GM23338 (cell line): ENCODE measurements around the gene CARMIL1.

ENCODE experiments used
- CREB1 ChIP-seq: fragments of 250-450 bp; sonication (Bioruptor Pico); IDR thresholded peaks from 2 replicates; pipeline ENCODE4 v1.5.0; 2020; ENCODE audit warnings: low read depth, mild to moderate bottlenecking, moderate library complexity
- ETS1 ChIP-seq: IDR thresholded peaks from 2 replicates; pipeline ENCODE4 v1.6.1; 2016; ENCODE audit warnings: antibody characterized with exemption
- EZH2 ChIP-seq: fragments of 200-600 bp; sonication (generic); IDR thresholded peaks from one replicate; pipeline ENCODE4 v1.8.0; 2017; ENCODE audit warnings: antibody characterized with exemption, mild to moderate bottlenecking, low read depth; ENCODE audit not compliant: unreplicated experiment
- EZH2phosphoT487 ChIP-seq: fragments of 200-600 bp; sonication (generic); IDR thresholded peaks from one replicate; pipeline ENCODE4 v1.8.1; 2018; ENCODE audit warnings: antibody characterized with exemption; ENCODE audit not compliant: unreplicated experiment
- JUNB ChIP-seq: IDR thresholded peaks from one replicate; pipeline ENCODE4 v1.6.1; 2016; ENCODE audit warnings: antibody characterized with exemption; ENCODE audit not compliant: unreplicated experiment
- POLR2AphosphoS5 ChIP-seq: IDR thresholded peaks from 2 replicates; pipeline ENCODE4 v1.6.1; 2016; ENCODE audit warnings: antibody characterized with exemption, low read depth
- REST ChIP-seq: IDR thresholded peaks from one replicate; pipeline ENCODE4 v1.6.1; 2018; ENCODE audit warnings: antibody characterized with exemption; ENCODE audit not compliant: unreplicated experiment
- STAT1 ChIP-seq: IDR thresholded peaks from one replicate; pipeline ENCODE4 v1.6.1; 2016; ENCODE audit warnings: antibody characterized with exemption; ENCODE audit not compliant: unreplicated experiment
- ZNF114 ChIP-seq: fragments of 250-450 bp; sonication (Bioruptor Pico); IDR thresholded peaks from 2 replicates; pipeline ENCODE4 v1.5.0; 2020; ENCODE audit warnings: mild to moderate bottlenecking, moderate library complexity
- TF ChIP-seq, protein P1 (sequence below), 2 experiments: fragments of 200-600 bp in 1 of 2; sonication (generic) in 1 of 2; conservative IDR thresholded peaks; 2 replicates each; pipeline versions ENCODE4 v1.5.1 to v1.6.1; 2016 to 2017; ENCODE audit warnings: antibody characterized with exemption in 2 of 2, low read depth in 2 of 2, mild to moderate bottlenecking in 2 of 2, moderate library complexity in 1 of 2

- TF ChIP-seq EZH2 (no peak), EZH2phosphoT487 (no peak), JUNB (no peak), REST (no peak), POLR2AphosphoS5 (no peak), CREB1 (no peak), STAT1 (no peak), ZNF114 (CRISPR knock-in tag) (no peak), ETS1 (no peak)
- TF ChIP-seq, protein P1, sequence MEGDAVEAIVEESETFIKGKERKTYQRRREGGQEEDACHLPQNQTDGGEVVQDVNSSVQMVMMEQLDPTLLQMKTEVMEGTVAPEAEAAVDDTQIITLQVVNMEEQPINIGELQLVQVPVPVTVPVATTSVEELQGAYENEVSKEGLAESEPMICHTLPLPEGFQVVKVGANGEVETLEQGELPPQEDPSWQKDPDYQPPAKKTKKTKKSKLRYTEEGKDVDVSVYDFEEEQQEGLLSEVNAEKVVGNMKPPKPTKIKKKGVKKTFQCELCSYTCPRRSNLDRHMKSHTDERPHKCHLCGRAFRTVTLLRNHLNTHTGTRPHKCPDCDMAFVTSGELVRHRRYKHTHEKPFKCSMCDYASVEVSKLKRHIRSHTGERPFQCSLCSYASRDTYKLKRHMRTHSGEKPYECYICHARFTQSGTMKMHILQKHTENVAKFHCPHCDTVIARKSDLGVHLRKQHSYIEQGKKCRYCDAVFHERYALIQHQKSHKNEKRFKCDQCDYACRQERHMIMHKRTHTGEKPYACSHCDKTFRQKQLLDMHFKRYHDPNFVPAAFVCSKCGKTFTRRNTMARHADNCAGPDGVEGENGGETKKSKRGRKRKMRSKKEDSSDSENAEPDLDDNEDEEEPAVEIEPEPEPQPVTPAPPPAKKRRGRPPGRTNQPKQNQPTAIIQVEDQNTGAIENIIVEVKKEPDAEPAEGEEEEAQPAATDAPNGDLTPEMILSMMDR (conservative IDR thresholded peaks at IDR 0.05; ENCODE audit: low read depth in 2 of 2): no peak
These were observed 256.6 kb downstream of the CARMIL1 start for GRCh38 chr6:25535632-25536225.
